ENCODE results near the gene PLET1.

Gene PLET1

DNA sequence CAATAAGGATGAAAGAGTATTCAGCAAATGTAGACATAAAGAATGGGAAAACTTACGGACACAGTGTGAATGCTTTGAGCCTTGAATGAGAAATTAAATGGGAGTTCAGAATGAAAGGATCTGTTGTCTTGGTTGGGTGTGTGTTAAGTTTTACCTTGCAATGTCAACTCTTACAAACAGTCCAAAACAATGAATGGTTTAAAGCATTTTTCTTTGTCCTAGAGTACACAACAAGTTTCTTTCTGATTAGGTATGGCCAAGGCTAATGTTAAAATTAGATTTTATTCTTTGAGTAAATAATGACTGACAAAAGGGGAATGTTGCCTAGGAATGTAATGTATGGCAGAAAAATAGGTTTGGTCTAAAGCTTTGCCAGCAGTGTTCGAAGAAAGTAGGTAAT is 32.0 kb downstream of the PLET1 start:
- H3K36me3 ChIP-seq (replicated peaks; ENCODE audit: insufficient read depth, low read length) = no peaks in the 10 kb centered on the region
- H3K4me3 ChIP-seq (ENCODE audit: low read length) = no peak overlapping the region
- no peak overlapping the region for H3K9ac ChIP-seq (ENCODE audit: low read length)
- no peaks in the 10 kb centered on the region for H3F3A ChIP-seq (ENCODE audit: insufficient read depth, low read length)
- no peaks in the 10 kb centered on the region for H3K27me3 ChIP-seq (replicated peaks; ENCODE audit: insufficient read depth, low read length)
- TF ChIP-seq EZH2phosphoT487 (IDR thresholded peaks at IDR 0.05; ENCODE audit: low read length) (no peak), EZH2 (optimal IDR thresholded peaks at IDR 0.05; ENCODE audit: low read depth, low read length) (no peak)
- TF ChIP-seq, protein P1, sequence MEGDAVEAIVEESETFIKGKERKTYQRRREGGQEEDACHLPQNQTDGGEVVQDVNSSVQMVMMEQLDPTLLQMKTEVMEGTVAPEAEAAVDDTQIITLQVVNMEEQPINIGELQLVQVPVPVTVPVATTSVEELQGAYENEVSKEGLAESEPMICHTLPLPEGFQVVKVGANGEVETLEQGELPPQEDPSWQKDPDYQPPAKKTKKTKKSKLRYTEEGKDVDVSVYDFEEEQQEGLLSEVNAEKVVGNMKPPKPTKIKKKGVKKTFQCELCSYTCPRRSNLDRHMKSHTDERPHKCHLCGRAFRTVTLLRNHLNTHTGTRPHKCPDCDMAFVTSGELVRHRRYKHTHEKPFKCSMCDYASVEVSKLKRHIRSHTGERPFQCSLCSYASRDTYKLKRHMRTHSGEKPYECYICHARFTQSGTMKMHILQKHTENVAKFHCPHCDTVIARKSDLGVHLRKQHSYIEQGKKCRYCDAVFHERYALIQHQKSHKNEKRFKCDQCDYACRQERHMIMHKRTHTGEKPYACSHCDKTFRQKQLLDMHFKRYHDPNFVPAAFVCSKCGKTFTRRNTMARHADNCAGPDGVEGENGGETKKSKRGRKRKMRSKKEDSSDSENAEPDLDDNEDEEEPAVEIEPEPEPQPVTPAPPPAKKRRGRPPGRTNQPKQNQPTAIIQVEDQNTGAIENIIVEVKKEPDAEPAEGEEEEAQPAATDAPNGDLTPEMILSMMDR (IDR thresholded peaks at IDR 0.05; ENCODE audit: low read length) = no peak
- no peaks in the 10 kb centered on the region for H3K9me2 ChIP-seq (replicated peaks; ENCODE audit: insufficient read depth, low read length)
- H3K4me1 ChIP-seq (ENCODE audit: low read length) = 0 out of 2 replicates have a peak, but pooled peaks cover 6% of the 10 kb centered on the region
- H3K27ac ChIP-seq (ENCODE audit: low read length) = no peak overlapping the region
- H3K79me2 ChIP-seq (ENCODE audit: low read length) = peaks cover 26% of the 10 kb centered on the region
- H3K4me2 ChIP-seq (ENCODE audit: low read depth, low read length) = no peak overlapping the region
- no peaks in the 10 kb centered on the region for H4K20me1 ChIP-seq (ENCODE audit: insufficient read depth, low read length)
- H2AFZ ChIP-seq (ENCODE audit: low read length) = no peak overlapping the region
- no peak for DNase-seq
- no peaks in the 10 kb centered on the region for H3K9me3 ChIP-seq (replicated peaks; ENCODE audit: insufficient read depth, low read length)

DNA sequence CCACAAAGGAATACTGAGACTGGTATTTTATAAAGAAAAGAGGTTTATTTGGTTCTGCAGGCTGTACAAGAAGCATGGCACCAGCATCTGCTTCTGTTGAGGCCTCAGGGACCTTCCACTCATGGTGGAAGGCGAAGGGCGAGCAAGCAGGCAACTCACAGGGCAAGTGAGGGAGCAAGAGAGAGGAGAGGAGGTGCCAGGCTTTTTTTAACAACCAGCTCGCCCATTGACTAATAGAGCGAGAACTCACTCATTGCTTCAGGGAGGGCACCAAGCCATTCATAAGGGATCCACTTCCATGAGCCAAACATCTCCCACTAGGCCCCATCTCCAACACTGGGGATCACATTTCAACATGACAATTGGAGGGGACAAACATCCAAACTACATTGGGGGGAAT is 33.2 kb downstream of the PLET1 start:
- Histone ChIP-seq H3K79me2 (ENCODE audit: low read length) (peaks cover 26% of the 10 kb centered on the region), H3K9me3 (replicated peaks; ENCODE audit: insufficient read depth, low read length) (no peaks in the 10 kb centered on the region), H3K4me3 (ENCODE audit: low read length) (peak overlapping the region; percentile 68), H3K36me3 (replicated peaks; ENCODE audit: insufficient read depth, low read length) (no peaks in the 10 kb centered on the region), H3K9me2 (replicated peaks; ENCODE audit: insufficient read depth, low read length) (no peaks in the 10 kb centered on the region), H4K20me1 (ENCODE audit: insufficient read depth, low read length) (no peaks in the 10 kb centered on the region), H2AFZ (ENCODE audit: low read length) (no peak overlapping the region), H3F3A (ENCODE audit: insufficient read depth, low read length) (no peaks in the 10 kb centered on the region), H3K27ac (ENCODE audit: low read length) (no peak overlapping the region), H3K27me3 (replicated peaks; ENCODE audit: insufficient read depth, low read length) (no peaks in the 10 kb centered on the region), H3K4me1 (ENCODE audit: low read length) (0 out of 2 replicates have a peak, but pooled peaks cover 6% of the 10 kb centered on the region), H3K9ac (ENCODE audit: low read length) (no peak overlapping the region), H3K4me2 (ENCODE audit: low read depth, low read length) (peak overlapping the region; percentile 87)
- TF ChIP-seq, protein P1 (IDR thresholded peaks at IDR 0.05; ENCODE audit: low read length) = no peak
- no peak for TF ChIP-seq EZH2 (optimal IDR thresholded peaks at IDR 0.05; ENCODE audit: low read depth, low read length)
- TF ChIP-seq EZH2phosphoT487 (IDR thresholded peaks at IDR 0.05; ENCODE audit: low read length) = no peak
- DNase-seq = no peak

DNA sequence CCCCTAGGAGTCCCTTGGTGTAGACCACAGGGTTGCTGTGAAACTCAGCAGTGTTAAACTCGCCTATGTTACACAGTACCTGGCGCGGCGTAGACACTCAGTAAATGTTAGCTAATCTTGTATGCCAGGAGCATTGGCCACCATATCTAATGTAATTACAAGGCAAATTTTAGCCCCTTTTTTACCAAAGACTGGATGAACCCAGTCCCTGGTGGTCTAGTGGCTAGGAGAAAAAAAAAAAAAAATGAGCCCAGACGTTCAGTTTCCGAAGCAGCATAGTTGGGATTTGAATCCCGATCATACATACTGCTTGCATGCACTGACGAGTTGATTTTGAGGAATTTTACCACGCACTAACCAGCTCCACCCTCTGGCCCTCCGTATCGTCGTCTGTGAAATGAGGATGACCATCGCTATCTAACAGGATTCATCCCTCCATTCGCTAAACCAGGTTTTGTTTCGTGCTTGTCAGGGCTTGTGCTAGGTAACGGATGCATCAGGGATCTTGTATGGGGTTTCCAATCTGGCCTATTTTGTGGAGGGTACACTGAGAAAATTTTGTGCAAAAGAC is 33.7 kb downstream of the PLET1 start:
- Histone ChIP-seq H3K79me2 (ENCODE audit: low read length) (peaks cover 26% of the 10 kb centered on the region), H3K9me2 (replicated peaks; ENCODE audit: insufficient read depth, low read length) (no peaks in the 10 kb centered on the region), H2AFZ (ENCODE audit: low read length) (peak overlapping the region; percentile 80), H4K20me1 (ENCODE audit: insufficient read depth, low read length) (no peaks in the 10 kb centered on the region), H3K27me3 (replicated peaks; ENCODE audit: insufficient read depth, low read length) (no peaks in the 10 kb centered on the region), H3K4me1 (ENCODE audit: low read length) (0 out of 2 replicates have a peak, but pooled peaks cover 6% of the 10 kb centered on the region), H3K4me2 (ENCODE audit: low read depth, low read length) (peak overlapping the region; percentile 87), H3K4me3 (ENCODE audit: low read length) (peak overlapping the region; percentile 68), H3F3A (ENCODE audit: insufficient read depth, low read length) (no peaks in the 10 kb centered on the region), H3K9me3 (replicated peaks; ENCODE audit: insufficient read depth, low read length) (no peaks in the 10 kb centered on the region), H3K27ac (ENCODE audit: low read length) (peak overlapping the region; percentile 57; the same call in 1 of the 2 replicates), H3K36me3 (replicated peaks; ENCODE audit: insufficient read depth, low read length) (no peaks in the 10 kb centered on the region), H3K9ac (ENCODE audit: low read length) (peak overlapping the region; percentile 75)
- DNase-seq = peak; percentile 52
- TF ChIP-seq EZH2phosphoT487 (IDR thresholded peaks at IDR 0.05; ENCODE audit: low read length) (no peak), EZH2 (optimal IDR thresholded peaks at IDR 0.05; ENCODE audit: low read depth, low read length) (no peak)
- TF ChIP-seq, protein P1 (IDR thresholded peaks at IDR 0.05; ENCODE audit: low read length) = no peak

Measured in MM.1S (cell line).